OCI-LY7 (cell line): Measurements from ENCODE around the gene CCN6. TPM values are rescaled to one million over a fixed set of nuclear protein-coding genes. Genes with fewer than 3 reads are reported as not detected.

Source experiments
- BruUV-seq: library from RNA; stranded (reverse); fragments of 400-500 nt; replicated peaks from 2 replicates; lab custom pipeline; 2021; lab: Mats Ljungman, UMichigan
- CTCF ChIA-PET: fragments of 300-600 bp; sonication (Branson Sonifier 250); formaldehyde crosslinking; loops from one replicate; lab custom pipeline; 2022; ENCODE audit warnings: antibody characterized with exemption; ENCODE audit not compliant: unreplicated experiment; lab: Charles Lee
- POLR2A ChIA-PET: fragments of 300-600 bp; sonication (Branson Sonifier 250); formaldehyde crosslinking; loops from one replicate; lab custom pipeline; 2022; ENCODE audit warnings: antibody characterized with exemption; lab: Charles Lee
- DNase-seq: peaks from one replicate; pipeline ENCODE4 v3.0.0-alpha.2; 2015; ENCODE audit warnings: low spot score
- H2AFZ ChIP-seq: fragments of 200-600 bp; sonication (generic), shearing (Covaris generic); 2 replicates; pipeline ENCODE4 v1.6.1; 2014; ENCODE audit warnings: mild to moderate bottlenecking, antibody characterized with exemption, low read length, moderate library complexity
- H3K27ac ChIP-seq: fragments of 200-600 bp; sonication (generic); 2 replicates; pipeline ENCODE4 v1.5.1; 2014; ENCODE audit warnings: mixed run types, low read depth, mild to moderate bottlenecking, moderate library complexity, low read length, inconsistent platforms; ENCODE audit not compliant: poor library complexity, severe bottlenecking
- H3K36me3 ChIP-seq: fragments of 200-600 bp; sonication (generic); 2 replicates; pipeline ENCODE4 v1.6.1; 2014; ENCODE audit warnings: mild to moderate bottlenecking, antibody characterized with exemption, low read length, moderate library complexity, mixed read lengths; ENCODE audit not compliant: insufficient read depth
- H3K4me1 ChIP-seq: fragments of 200-600 bp; sonication (generic); 2 replicates; pipeline ENCODE4 v1.5.1; 2014; ENCODE audit warnings: mild to moderate bottlenecking, low read length; ENCODE audit not compliant: insufficient read depth, poor library complexity, severe bottlenecking
- H3K4me2 ChIP-seq: fragments of 200-600 bp; sonication (generic); 2 replicates; pipeline ENCODE4 v1.6.1; 2014; ENCODE audit warnings: mild to moderate bottlenecking, low read length
- H3K4me3 ChIP-seq: fragments of 200-600 bp; sonication (generic); 2 replicates; pipeline ENCODE4 v1.5.1; 2014; ENCODE audit warnings: mild to moderate bottlenecking, low read depth, low read length; ENCODE audit not compliant: poor library complexity, severe bottlenecking
- H3K79me2 ChIP-seq: fragments of 200-600 bp; sonication (generic); 2 replicates; pipeline ENCODE4 v1.6.1; 2016; ENCODE audit warnings: low read depth, mild to moderate bottlenecking, low read length, moderate library complexity, mixed read lengths; ENCODE audit not compliant: insufficient read depth
- H3K9me2 ChIP-seq: fragments of 200-600 bp; sonication (generic); 2 replicates; pipeline ENCODE4 v1.6.1; 2016; ENCODE audit warnings: mild to moderate bottlenecking, low read length, mixed read lengths; ENCODE audit not compliant: insufficient read depth
- H3K9me3 ChIP-seq: fragments of 200-600 bp; sonication (generic); 2 replicates; pipeline ENCODE4 v1.6.1; 2014; ENCODE audit warnings: mild to moderate bottlenecking, mixed run types, low read length, mixed read lengths
- H4K20me1 ChIP-seq: fragments of 200-600 bp; sonication (generic); 2 replicates; pipeline ENCODE4 v1.6.1; 2014; ENCODE audit warnings: mild to moderate bottlenecking, antibody characterized with exemption, low read length, moderate library complexity, mixed read lengths; ENCODE audit not compliant: insufficient read depth
- EZH2phosphoT487 ChIP-seq: fragments of 200-600 bp; sonication (generic); IDR thresholded peaks from 2 replicates; pipeline ENCODE4 v1.6.1; 2018; ENCODE audit warnings: low read depth, borderline replicate concordance, mild to moderate bottlenecking, mixed run types, antibody characterized with exemption, low read length, moderate library complexity, mixed read lengths
- intact Hi-C: fragments of 100-400 bp; cut with micrococcal nuclease; formaldehyde crosslinking; loops from one replicate; pipeline ENCODE4 v1.10.0; 2022; ENCODE audit not compliant: unreplicated experiment
- total RNA-seq, 2 experiments: library from RNA; depleted of rRNA in 1 of 2; stranded (reverse); fragments of >200 nt in 1 of 2; shearing (Covaris generic) in 1 of 2; gene quantifications; 2 replicates each; pipeline ENCODE4 v1.2.3, GENCODE V29; 2014 to 2022
- TF ChIP-seq, protein P1 (sequence below): fragments of 200-600 bp; sonication (generic); conservative IDR thresholded peaks from 2 replicates; pipeline ENCODE4 v1.5.1; 2014; ENCODE audit warnings: mild to moderate bottlenecking, antibody characterized with exemption, low read length, moderate library complexity, mixed read lengths

Gene CCN6
- total RNA-seq, 2 experiments from 2014 or later = not detected

DNA sequence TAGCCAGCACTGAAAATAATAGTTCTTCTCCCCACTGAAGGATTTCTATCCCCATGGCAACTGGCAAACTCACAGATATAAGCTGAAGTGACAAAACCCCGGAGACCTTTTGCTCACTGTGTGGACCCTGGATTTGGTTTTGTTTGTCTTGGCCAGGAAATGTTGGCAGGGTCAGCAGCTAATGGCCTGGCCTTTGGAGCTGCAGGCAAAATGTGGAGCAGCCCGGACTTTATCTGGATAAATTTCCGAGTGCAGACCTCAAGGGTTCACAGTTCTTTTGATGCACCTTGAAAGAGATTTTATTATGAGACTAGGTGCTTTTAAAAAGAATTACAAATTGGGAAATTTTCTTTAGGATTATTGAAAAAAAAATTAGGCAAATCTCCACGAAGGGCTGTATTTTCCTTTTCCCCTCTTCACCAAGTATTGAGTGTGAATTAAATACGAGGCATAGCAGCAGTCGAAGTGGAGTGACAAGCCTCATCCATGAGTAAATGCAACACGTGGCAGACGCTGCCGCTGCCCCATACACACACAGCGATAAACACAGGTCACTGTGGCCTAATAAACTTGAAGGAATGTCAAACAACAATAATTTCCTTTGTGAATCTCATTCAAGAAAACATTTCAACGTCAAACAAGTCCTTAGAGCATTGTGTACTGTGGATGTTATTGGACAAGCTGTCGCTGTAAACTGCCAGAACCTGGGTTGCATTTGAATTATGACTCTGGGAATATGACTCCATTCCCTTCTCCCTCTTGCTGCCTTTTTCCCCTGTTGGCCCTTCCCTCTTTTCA lies 35.1 kb upstream of the CCN6 start:
- Histone ChIP-seq H3K36me3 (no peaks in the 10 kb centered on the region), H4K20me1 (no peaks in the 10 kb centered on the region), H3K4me2 (no peak overlapping the region), H3K4me3 (no peak overlapping the region), H3K9me3 (no peaks in the 10 kb centered on the region), H3K4me1 (no peaks in the 10 kb centered on the region), H3K79me2 (no peaks in the 10 kb centered on the region), H3K9me2 (no peaks in the 10 kb centered on the region), H2AFZ (no peak overlapping the region), H3K27ac (no peak overlapping the region)
- intact Hi-C loops = no loop called here
- CTCF ChIA-PET = no interaction called here
- no peak for TF ChIP-seq EZH2phosphoT487
- TF ChIP-seq, protein P1, sequence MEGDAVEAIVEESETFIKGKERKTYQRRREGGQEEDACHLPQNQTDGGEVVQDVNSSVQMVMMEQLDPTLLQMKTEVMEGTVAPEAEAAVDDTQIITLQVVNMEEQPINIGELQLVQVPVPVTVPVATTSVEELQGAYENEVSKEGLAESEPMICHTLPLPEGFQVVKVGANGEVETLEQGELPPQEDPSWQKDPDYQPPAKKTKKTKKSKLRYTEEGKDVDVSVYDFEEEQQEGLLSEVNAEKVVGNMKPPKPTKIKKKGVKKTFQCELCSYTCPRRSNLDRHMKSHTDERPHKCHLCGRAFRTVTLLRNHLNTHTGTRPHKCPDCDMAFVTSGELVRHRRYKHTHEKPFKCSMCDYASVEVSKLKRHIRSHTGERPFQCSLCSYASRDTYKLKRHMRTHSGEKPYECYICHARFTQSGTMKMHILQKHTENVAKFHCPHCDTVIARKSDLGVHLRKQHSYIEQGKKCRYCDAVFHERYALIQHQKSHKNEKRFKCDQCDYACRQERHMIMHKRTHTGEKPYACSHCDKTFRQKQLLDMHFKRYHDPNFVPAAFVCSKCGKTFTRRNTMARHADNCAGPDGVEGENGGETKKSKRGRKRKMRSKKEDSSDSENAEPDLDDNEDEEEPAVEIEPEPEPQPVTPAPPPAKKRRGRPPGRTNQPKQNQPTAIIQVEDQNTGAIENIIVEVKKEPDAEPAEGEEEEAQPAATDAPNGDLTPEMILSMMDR = no peak
- no TSS peak for BruUV-seq
- DNase-seq = no peak
- POLR2A ChIA-PET = interaction anchor here (1.0 to 1.7 kb wide), 2 partner anchors 10 to 11 kb away, joined by 3 to 6 read pairs; no protein-coding TSS in a partner anchor

DNA sequence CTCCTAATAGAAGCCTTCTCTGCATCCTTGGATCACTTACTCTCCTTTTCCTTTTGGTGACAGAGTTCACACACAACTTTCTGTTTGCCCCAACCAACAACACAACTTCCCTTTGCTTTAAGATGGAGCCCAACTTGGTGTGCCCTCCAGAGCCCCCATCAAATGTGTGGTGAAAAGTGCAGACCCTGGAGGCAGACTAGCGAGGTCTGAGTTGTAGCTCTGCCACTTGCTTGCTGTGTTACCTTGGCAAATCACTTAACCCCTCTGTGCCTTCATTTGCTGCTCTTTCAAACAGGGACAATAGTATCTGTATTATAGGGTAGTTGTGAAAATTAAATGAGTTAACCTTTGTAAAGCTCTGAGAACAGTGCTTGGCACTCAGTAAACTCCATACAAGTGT lies 34.3 kb upstream of the CCN6 start:
- no peaks in the 10 kb centered on the region for H4K20me1 ChIP-seq
- TF ChIP-seq, protein P1 = no peak
- TF ChIP-seq EZH2phosphoT487 = no peak
- intact Hi-C loops = no loop called here
- H3K79me2 ChIP-seq = no peaks in the 10 kb centered on the region
- no peaks in the 10 kb centered on the region for H3K9me2 ChIP-seq
- no peaks in the 10 kb centered on the region for H3K9me3 ChIP-seq
- no TSS peak for BruUV-seq
- ChIA-PET CTCF (interaction anchor here (1.0 kb wide), 1 partner anchor 12 kb away, joined by 3 read pairs; no protein-coding TSS in a partner anchor), POLR2A (no interaction called here)
- no peaks in the 10 kb centered on the region for H3K4me1 ChIP-seq
- no peak for DNase-seq
- no peak overlapping the region for H2AFZ ChIP-seq
- H3K4me2 ChIP-seq = no peak overlapping the region
- no peak overlapping the region for H3K4me3 ChIP-seq
- H3K36me3 ChIP-seq = no peaks in the 10 kb centered on the region
- no peak overlapping the region for H3K27ac ChIP-seq
